Smooth muscle cell (in vitro differentiated cells): ENCODE measurements around the gene ATP9A. TPM values are rescaled to one million over a fixed set of nuclear protein-coding genes. Genes with fewer than 3 reads are reported as not detected.

Experiments used
- DNase-seq: peaks from one replicate; lab custom pipeline; 2025; ENCODE audit not compliant: unreplicated experiment; lab: John Stamatoyannopoulos, UW
- H2AFZ ChIP-seq: fragments of 200-600 bp; sonication (generic); 2 replicates; pipeline ENCODE4 v1.6.0; 2016; ENCODE audit warnings: antibody characterized with exemption, low read depth, mild to moderate bottlenecking
- H3F3A ChIP-seq: fragments of 200-600 bp; sonication (generic); 2 replicates; pipeline ENCODE4 v1.6.0; 2017; ENCODE audit warnings: antibody characterized with exemption, low read depth
- H3K27ac ChIP-seq: fragments of 200-600 bp; sonication (generic); 2 replicates; pipeline ENCODE4 v1.5.1; 2016; ENCODE audit warnings: low read depth, mild to moderate bottlenecking
- H3K27me3 ChIP-seq: fragments of 200-600 bp; sonication (generic); 2 replicates; pipeline ENCODE4 v1.6.1; 2016; ENCODE audit warnings: low read depth, mild to moderate bottlenecking
- H3K36me3 ChIP-seq: fragments of 200-600 bp; sonication (generic); 2 replicates; pipeline ENCODE4 v1.5.1; 2016; ENCODE audit warnings: low read depth
- H3K4me1 ChIP-seq: fragments of 200-600 bp; sonication (generic); 2 replicates; pipeline ENCODE4 v1.5.1; 2016; ENCODE audit warnings: low read depth
- H3K4me2 ChIP-seq: fragments of 200-600 bp; sonication (generic); 2 replicates; pipeline ENCODE4 v1.6.0; 2016; ENCODE audit warnings: mild to moderate bottlenecking
- H3K4me3 ChIP-seq: fragments of 200-600 bp; sonication (generic); 2 replicates; pipeline ENCODE4 v1.5.1; 2016; ENCODE audit warnings: mild to moderate bottlenecking
- H3K79me2 ChIP-seq: fragments of 200-600 bp; sonication (generic); 2 replicates; pipeline ENCODE4 v1.6.0; 2016; ENCODE audit warnings: low read depth, mild to moderate bottlenecking
- H3K9ac ChIP-seq: fragments of 200-600 bp; sonication (generic); 2 replicates; pipeline ENCODE4 v1.6.0; 2016; ENCODE audit warnings: low read depth
- H3K9me3 ChIP-seq: fragments of 200-600 bp; sonication (generic); replicated peaks from 2 replicates; pipeline ENCODE4 v1.5.1; 2016; ENCODE audit warnings: low read depth
- H4K20me1 ChIP-seq: fragments of 200-600 bp; sonication (generic); 2 replicates; pipeline ENCODE4 v1.6.0; 2016; ENCODE audit warnings: low read depth
- CTCF ChIP-seq: fragments of 200-600 bp; sonication (generic); IDR thresholded peaks from 2 replicates; pipeline ENCODE4 v1.5.1; 2017; ENCODE audit warnings: borderline replicate concordance, mild to moderate bottlenecking, antibody characterized with exemption; ENCODE audit not compliant: insufficient read depth, poor library complexity, severe bottlenecking
- WGBS: methylation state at CpG from one replicate; pipeline ENCODE4 v1.1.7; 2016; ENCODE audit warnings: low lambda C conversion rate; 5-methylcytosine and 5-hydroxymethylcytosine counted together
- polyA plus RNA-seq: library from polyadenylated mRNA; unstranded; fragments of >200 nt; fragmentation: Nextera tagmentation; extraction: Ambion mirVana; gene quantifications from 2 replicates; pipeline ENCODE4 v1.2.1, GENCODE V29; 2016
- total RNA-seq: library from RNA; depleted of rRNA; stranded (reverse); fragments of >200 nt; gene quantifications from 2 replicates; pipeline ENCODE4 v1.2.3, GENCODE V29; 2014

Gene ATP9A
- total and polyA plus RNA-seq, 2 experiments from 2014 or later, result 3.4 to 8.0 TPM

GRCh38 chr20:51637241-51637640 is 130.9 kb downstream of the ATP9A start:
- 95% methylated on average over 8 of the region's 8 CpGs for WGBS
- TF ChIP-seq CTCF, result no peak
- Histone ChIP-seq H2AFZ (no peak overlapping the region), H3K27me3 (no peaks in the 10 kb centered on the region), H3K9me3 (no peaks in the 10 kb centered on the region), H3K9ac (no peak overlapping the region), H3K4me3 (no peak overlapping the region), H3K4me2 (no peak overlapping the region), H3K27ac (no peak overlapping the region), H3F3A (peaks cover 4% of the 10 kb centered on the region), H3K36me3 (no peaks in the 10 kb centered on the region), H3K79me2 (no peaks in the 10 kb centered on the region), H3K4me1 (no peaks in the 10 kb centered on the region), H4K20me1 (no peaks in the 10 kb centered on the region)
- DNase-seq, result no peak

GRCh38 chr20:51636123-51636522 is 132.1 kb downstream of the ATP9A start:
- H3K9me3 ChIP-seq, result no peaks in the 10 kb centered on the region

GRCh38 chr20:51635680-51636079 is 132.5 kb downstream of the ATP9A start:
- H3K36me3 ChIP-seq, result no peaks in the 10 kb centered on the region
- no peak overlapping the region for H3K27ac ChIP-seq
- 100% methylated on average over 1 of the region's 2 CpGs for WGBS

More at GRCh38 chr20:51636123-51636522, 132.1 kb downstream of the ATP9A start:
- Histone ChIP-seq H3K4me3 (no peak overlapping the region), H4K20me1 (no peaks in the 10 kb centered on the region), H3K27ac (no peak overlapping the region), H3K9ac (no peak overlapping the region), H3K4me1 (no peaks in the 10 kb centered on the region), H3K4me2 (no peak overlapping the region), H3K27me3 (no peaks in the 10 kb centered on the region), H3K36me3 (no peaks in the 10 kb centered on the region), H3K79me2 (no peaks in the 10 kb centered on the region), H2AFZ (no peak overlapping the region), H3F3A (peaks cover 5% of the 10 kb centered on the region)
- WGBS, result 80% methylated on average over 8 of the region's 8 CpGs
- no peak for TF ChIP-seq CTCF
- DNase-seq, result no peak

More at GRCh38 chr20:51635680-51636079, 132.5 kb downstream of the ATP9A start:
- H2AFZ ChIP-seq, result no peak overlapping the region
- no peaks in the 10 kb centered on the region for H3K9me3 ChIP-seq
- no peaks in the 10 kb centered on the region for H3K27me3 ChIP-seq
- no peaks in the 10 kb centered on the region for H3K79me2 ChIP-seq
- no peaks in the 10 kb centered on the region for H4K20me1 ChIP-seq
- no peak overlapping the region for H3K4me3 ChIP-seq
- no peak overlapping the region for H3K4me2 ChIP-seq
- no peak for DNase-seq
- H3F3A ChIP-seq, result peaks cover 9% of the 10 kb centered on the region
- no peak for TF ChIP-seq CTCF
- no peak overlapping the region for H3K9ac ChIP-seq
- H3K4me1 ChIP-seq, result no peaks in the 10 kb centered on the region
